CD8-positive, alpha-beta memory T cell (primary cell): Measurements from ENCODE around the gene NOD2. TPM values are rescaled to one million over a fixed set of nuclear protein-coding genes. Genes with fewer than 3 reads are reported as not detected.

Experiments used
- CTCF ChIA-PET: fragments of 350-600 bp; sonication (Branson Sonifier 250); formaldehyde crosslinking; loops from one replicate; lab custom pipeline; 2021; ENCODE audit warnings: antibody characterized with exemption; lab: Charles Lee
- POLR2A ChIA-PET: fragments of 350-600 bp; sonication (Branson Sonifier 250); formaldehyde crosslinking; loops from one replicate; lab custom pipeline; 2021; ENCODE audit warnings: antibody characterized with exemption; lab: Charles Lee
- DNase-seq, 5 donors: peaks; one replicate each; pipeline versions ENCODE4 v3.0.0 to v3.0.0-alpha.2; 2020 to 2022; ENCODE audit warnings: mixed read lengths in 1 of 5
- H3K27ac ChIP-seq: one replicate; pipeline ENCODE4 v1.7.0; 2013; ENCODE audit warnings: low read depth, mild to moderate bottlenecking, low read length, moderate library complexity
- H3K27me3 ChIP-seq: 2 replicates; pipeline ENCODE4 v1.7.0; 2013; ENCODE audit warnings: low read length, mild to moderate bottlenecking; ENCODE audit not compliant: insufficient read depth, poor library complexity, severe bottlenecking
- H3K36me3 ChIP-seq: 2 replicates; pipeline ENCODE4 v1.7.0; 2013; ENCODE audit warnings: mild to moderate bottlenecking, low read length, moderate library complexity; ENCODE audit not compliant: insufficient read depth
- H3K4me1 ChIP-seq: 2 replicates; pipeline ENCODE4 v1.7.0; 2013; ENCODE audit warnings: mild to moderate bottlenecking, low read length, moderate library complexity; ENCODE audit not compliant: insufficient read depth
- H3K4me3 ChIP-seq: 2 replicates; pipeline ENCODE4 v1.7.0; 2013; ENCODE audit warnings: mild to moderate bottlenecking, low read length
- H3K9me3 ChIP-seq: 2 replicates; pipeline ENCODE4 v1.7.0; 2013; ENCODE audit warnings: mild to moderate bottlenecking, low read length
- H3K27ac Mint-ChIP-seq, 8 donors: one replicate each; pipeline ENCODE4 v1.8.0; 2020 to 2021; ENCODE audit warnings: mixed read lengths in 8 of 8, mild to moderate bottlenecking in 6 of 8, inconsistent platforms in 3 of 8, moderate library complexity in 3 of 8
- H3K27me3 Mint-ChIP-seq, 2 donors: one replicate each; pipeline ENCODE4 v1.8.0; 2020 to 2021; ENCODE audit warnings: mixed read lengths in 2 of 2, mild to moderate bottlenecking in 1 of 2, moderate library complexity in 1 of 2
- H3K36me3 Mint-ChIP-seq, 3 donors: one replicate each; pipeline ENCODE4 v1.8.0; 2020 to 2021; ENCODE audit warnings: mixed read lengths in 3 of 3, inconsistent platforms in 1 of 3, mild to moderate bottlenecking in 1 of 3
- H3K4me1 Mint-ChIP-seq, 3 donors: one replicate each; pipeline ENCODE4 v1.8.0; 2020 to 2021; ENCODE audit warnings: mixed read lengths in 3 of 3, inconsistent platforms in 1 of 3, mild to moderate bottlenecking in 1 of 3
- H3K4me3 Mint-ChIP-seq, 7 donors: one replicate each; pipeline ENCODE4 v1.8.0; 2020 to 2021; ENCODE audit warnings: mixed read lengths in 7 of 7, mild to moderate bottlenecking in 6 of 7, moderate library complexity in 4 of 7, inconsistent platforms in 2 of 7
- H3K9me3 Mint-ChIP-seq, 5 donors: one replicate each; pipeline ENCODE4 v1.8.0; 2020 to 2022; ENCODE audit warnings: mixed read lengths in 5 of 5, mild to moderate bottlenecking in 3 of 5, moderate library complexity in 2 of 5, inconsistent platforms in 1 of 5
- polyA plus RNA-seq: library from polyadenylated mRNA; unstranded; fragments of 300-500 nt; fragmentation: Illumina TruSeq; gene quantifications from one replicate; pipeline ENCODE4 v1.2.3, GENCODE V29; 2021
- total RNA-seq, 2 experiments: library from RNA; stranded (reverse); gene quantifications; one replicate each; pipeline ENCODE4 v1.2.3, GENCODE V29; 2021

The NOD2 gene
- total and polyA plus RNA-seq, 3 experiments from 2014 or later: 1.8 to 1.9 (median 1.8) TPM

GRCh38 chr16:50765260-50765659, 71.9 kb downstream of the NOD2 start:
- H3K27me3 Mint-ChIP-seq: no peaks in the 10 kb centered on the region
- ChIA-PET POLR2A (no interaction called here), CTCF (interaction anchor here (1.2 to 1.3 kb wide), 2 partner anchors 16 to 41 kb away, joined by 3 read pairs; no protein-coding TSS in a partner anchor)
- H3K9me3 Mint-ChIP-seq: peaks cover 0 to 9% (median 3%) of the 10 kb centered on the region in 5 donors
- Histone ChIP-seq H3K4me3 (no peak overlapping the region), H3K4me1 (peaks cover 75% of the 10 kb centered on the region), H3K27me3 (no peaks in the 10 kb centered on the region), H3K9me3 (peaks cover 5% of the 10 kb centered on the region), H3K27ac (no peak overlapping the region), H3K36me3 (peaks cover 29% of the 10 kb centered on the region)
- peaks cover 43 to 87% (median 44%) of the 10 kb centered on the region in 3 donors for H3K36me3 Mint-ChIP-seq
- H3K27ac Mint-ChIP-seq: peak overlapping the region in 2 of 8 donors; percentile 25 to 40
- peak overlapping the region in 3 of 7 donors; percentile 16 to 26 (median 23) for H3K4me3 Mint-ChIP-seq
- peaks cover 88 to 100% (median 100%) of the 10 kb centered on the region in 3 donors for H3K4me1 Mint-ChIP-seq
- DNase-seq: no peak

- H3K4me3 Mint-ChIP-seq: peak overlapping the region in 4 of 7 donors; percentile 21 to 63 (median 29)
- Histone ChIP-seq H3K27ac (no peak overlapping the region), H3K27me3 (no peaks in the 10 kb centered on the region), H3K36me3 (peaks cover 29% of the 10 kb centered on the region), H3K4me3 (no peak overlapping the region), H3K9me3 (peaks cover 5% of the 10 kb centered on the region), H3K4me1 (peaks cover 75% of the 10 kb centered on the region)
- no peak for DNase-seq
- CTCF ChIA-PET: interaction anchor here (1.2 to 1.3 kb wide), 2 partner anchors 16 to 41 kb away, joined by 3 read pairs; no protein-coding TSS in a partner anchor
- H3K27me3 Mint-ChIP-seq: no peaks in the 10 kb centered on the region
- H3K27ac Mint-ChIP-seq: peak overlapping the region in 3 of 8 donors; percentile 25 to 40 (median 26)
- H3K9me3 Mint-ChIP-seq: peaks cover 0 to 9% (median 3%) of the 10 kb centered on the region in 5 donors
- POLR2A ChIA-PET: no interaction called here
- peaks cover 42 to 88% (median 44%) of the 10 kb centered on the region in 3 donors for H3K36me3 Mint-ChIP-seq
- H3K4me1 Mint-ChIP-seq: peaks cover 82 to 100% (median 99%) of the 10 kb centered on the region in 3 donors
Measured at GRCh38 chr16:50765861-50766260, 72.5 kb downstream of the NOD2 start.

GRCh38 chr16:50767197-50767596, 73.8 kb downstream of the NOD2 start:
- Mint-ChIP-seq H3K4me3 (peak overlapping the region in 4 of 7 donors; percentile 21 to 63 (median 49)), H3K27ac (peak overlapping the region in 6 of 8 donors; percentile 4 to 84 (median 47)), H3K4me1 (peaks cover 74 to 100% (median 99%) of the 10 kb centered on the region in 3 donors)

GRCh38 chr16:50771366-50771765, 78.0 kb downstream of the NOD2 start:
- H3K4me1 Mint-ChIP-seq: peaks cover 63 to 99% (median 97%) of the 10 kb centered on the region in 3 donors
- H3K27me3 Mint-ChIP-seq: no peaks in the 10 kb centered on the region
- H3K27ac ChIP-seq: no peak overlapping the region
- ChIA-PET POLR2A (no interaction called here), CTCF (interaction anchor here (1.9 kb wide), 1 partner anchor 35 kb away, joined by 6 read pairs; no protein-coding TSS in a partner anchor)
- H3K27ac Mint-ChIP-seq: peak overlapping the region in 3 of 8 donors; percentile 21 to 44 (median 26)
- H3K9me3 ChIP-seq: no peaks in the 10 kb centered on the region
- peaks cover 25% of the 10 kb centered on the region for H3K4me1 ChIP-seq
- peaks cover 0 to 5% (median 0%) of the 10 kb centered on the region in 5 donors for H3K9me3 Mint-ChIP-seq
- peaks cover 28 to 86% (median 37%) of the 10 kb centered on the region in 3 donors for H3K36me3 Mint-ChIP-seq
- H3K4me3 ChIP-seq: no peak overlapping the region
- DNase-seq: no peak
- H3K4me3 Mint-ChIP-seq: no peak overlapping the region
- peaks cover 31% of the 10 kb centered on the region for H3K36me3 ChIP-seq
- no peaks in the 10 kb centered on the region for H3K27me3 ChIP-seq

More at GRCh38 chr16:50767197-50767596, 73.8 kb downstream of the NOD2 start:
- H3K4me3 ChIP-seq: no peak overlapping the region
- CTCF ChIA-PET: interaction anchor here (1.1 to 1.9 kb wide), 5 partner anchors 20 to 100 kb away, joined by 3 to 4 read pairs (median 4); partner anchors contain the start of genes CYLD and SNX20
- DNase-seq: no peak
- H3K27me3 ChIP-seq: no peaks in the 10 kb centered on the region
- Mint-ChIP-seq H3K27me3 (no peaks in the 10 kb centered on the region), H3K9me3 (peaks cover 0 to 9% (median 3%) of the 10 kb centered on the region in 5 donors), H3K36me3 (peaks cover 40 to 88% (median 44%) of the 10 kb centered on the region in 3 donors)
- no peak overlapping the region for H3K27ac ChIP-seq
- H3K4me1 ChIP-seq: peaks cover 62% of the 10 kb centered on the region
- H3K36me3 ChIP-seq: peaks cover 29% of the 10 kb centered on the region
- POLR2A ChIA-PET: no interaction called here
- peaks cover 5% of the 10 kb centered on the region for H3K9me3 ChIP-seq

- Histone ChIP-seq H3K36me3 (peaks cover 40% of the 10 kb centered on the region), H3K4me3 (no peak overlapping the region), H3K27me3 (no peaks in the 10 kb centered on the region), H3K27ac (no peak overlapping the region), H3K9me3 (no peaks in the 10 kb centered on the region), H3K4me1 (peaks cover 4% of the 10 kb centered on the region)
- H3K27ac Mint-ChIP-seq: peak overlapping the region in 4 of 8 donors; percentile 21 to 64 (median 30)
- H3K36me3 Mint-ChIP-seq: peaks cover 13 to 86% (median 33%) of the 10 kb centered on the region in 3 donors
- peak overlapping the region in 1 of 7 donors; percentile 30 for H3K4me3 Mint-ChIP-seq
- H3K4me1 Mint-ChIP-seq: peaks cover 47 to 96% (median 91%) of the 10 kb centered on the region in 3 donors
- DNase-seq: no peak
- H3K27me3 Mint-ChIP-seq: no peaks in the 10 kb centered on the region
- ChIA-PET POLR2A (no interaction called here), CTCF (no interaction called here)
- H3K9me3 Mint-ChIP-seq: peaks cover 0 to 4% (median 0%) of the 10 kb centered on the region in 5 donors
Measured at GRCh38 chr16:50774405-50774804, 81.0 kb downstream of the NOD2 start.

GRCh38 chr16:50774960-50775359, 81.6 kb downstream of the NOD2 start:
- peaks cover 45% of the 10 kb centered on the region for H3K36me3 ChIP-seq
- H3K4me3 Mint-ChIP-seq: no peak overlapping the region
- no peaks in the 10 kb centered on the region for H3K9me3 ChIP-seq
- POLR2A ChIA-PET: no interaction called here
- H3K27me3 ChIP-seq: no peaks in the 10 kb centered on the region
- H3K27ac Mint-ChIP-seq: peak overlapping the region in 3 of 8 donors; percentile 7 to 66 (median 46)
- no peak for DNase-seq
- no peak overlapping the region for H3K27ac ChIP-seq
- H3K27me3 Mint-ChIP-seq: no peaks in the 10 kb centered on the region
- H3K4me3 ChIP-seq: no peak overlapping the region
- H3K4me1 Mint-ChIP-seq: peaks cover 48 to 95% (median 91%) of the 10 kb centered on the region in 3 donors
- CTCF ChIA-PET: no interaction called here
- peaks cover 13 to 87% (median 34%) of the 10 kb centered on the region in 3 donors for H3K36me3 Mint-ChIP-seq
- peaks cover 4% of the 10 kb centered on the region for H3K4me1 ChIP-seq
- peaks cover 0 to 4% (median 0%) of the 10 kb centered on the region in 5 donors for H3K9me3 Mint-ChIP-seq

- no peak for DNase-seq
- peaks cover 0 to 4% (median 0%) of the 10 kb centered on the region in 5 donors for H3K9me3 Mint-ChIP-seq
- H3K27ac Mint-ChIP-seq: peak overlapping the region in 2 of 8 donors; percentile 17 to 41
- H3K4me1 ChIP-seq: peaks cover 5% of the 10 kb centered on the region
- no peak overlapping the region for H3K4me3 Mint-ChIP-seq
- ChIA-PET CTCF (interaction anchor here (1.7 kb wide), 1 partner anchor 30 kb away, joined by 7 read pairs; no protein-coding TSS in a partner anchor), POLR2A (no interaction called here)
- no peaks in the 10 kb centered on the region for H3K9me3 ChIP-seq
- H3K36me3 Mint-ChIP-seq: peaks cover 16 to 86% (median 42%) of the 10 kb centered on the region in 3 donors
- H3K36me3 ChIP-seq: peaks cover 48% of the 10 kb centered on the region
- no peak overlapping the region for H3K4me3 ChIP-seq
- no peak overlapping the region for H3K27ac ChIP-seq
- no peaks in the 10 kb centered on the region for H3K27me3 ChIP-seq
- H3K27me3 Mint-ChIP-seq: no peaks in the 10 kb centered on the region
- peaks cover 55 to 95% (median 90%) of the 10 kb centered on the region in 3 donors for H3K4me1 Mint-ChIP-seq
Measured at GRCh38 chr16:50776037-50776436, 82.6 kb downstream of the NOD2 start.
